Fibroblast of pulmonary artery (primary cell): Measurements from ENCODE around the gene TMEM108.

Source experiments
- DNase-seq: peaks from one replicate; pipeline ENCODE4 v3.0.0-alpha.2; 2010; ENCODE audit warnings: low read depth
- H3K4me3 ChIP-seq: replicated peaks from 2 replicates; pipeline ENCODE4 v1.5.1; 2011; ENCODE audit warnings: low read depth, mild to moderate bottlenecking, control low read depth, low read length, moderate library complexity
- TF ChIP-seq, protein P1 (sequence below): IDR thresholded peaks from 2 replicates; pipeline ENCODE4 v1.5.1; 2011; ENCODE audit warnings: mild to moderate bottlenecking, control low read depth, low read length, inconsistent platforms; ENCODE audit errors: missing control alignments

The TMEM108 gene

DNA sequence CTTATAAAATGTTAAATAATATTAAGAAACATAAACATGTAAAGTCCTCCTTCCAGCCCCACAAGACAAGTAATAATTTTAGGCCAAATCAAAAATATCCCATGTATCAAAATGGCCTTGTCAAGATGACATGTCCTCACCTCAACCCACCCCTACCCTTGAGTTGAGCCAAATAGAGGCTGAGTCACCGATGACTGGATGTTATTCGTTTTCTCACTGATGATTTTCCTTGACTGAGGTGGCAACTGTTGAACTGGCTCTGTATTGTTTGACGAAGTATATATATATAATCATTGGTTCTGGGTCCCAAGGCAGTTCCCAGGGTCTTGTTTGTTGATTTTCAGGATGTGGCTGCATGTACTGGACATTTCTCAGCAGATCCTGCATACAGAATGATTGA, 75.3 kb downstream of the TMEM108 start:
- H3K4me3 ChIP-seq: no peak overlapping the region
- TF ChIP-seq, protein P1, sequence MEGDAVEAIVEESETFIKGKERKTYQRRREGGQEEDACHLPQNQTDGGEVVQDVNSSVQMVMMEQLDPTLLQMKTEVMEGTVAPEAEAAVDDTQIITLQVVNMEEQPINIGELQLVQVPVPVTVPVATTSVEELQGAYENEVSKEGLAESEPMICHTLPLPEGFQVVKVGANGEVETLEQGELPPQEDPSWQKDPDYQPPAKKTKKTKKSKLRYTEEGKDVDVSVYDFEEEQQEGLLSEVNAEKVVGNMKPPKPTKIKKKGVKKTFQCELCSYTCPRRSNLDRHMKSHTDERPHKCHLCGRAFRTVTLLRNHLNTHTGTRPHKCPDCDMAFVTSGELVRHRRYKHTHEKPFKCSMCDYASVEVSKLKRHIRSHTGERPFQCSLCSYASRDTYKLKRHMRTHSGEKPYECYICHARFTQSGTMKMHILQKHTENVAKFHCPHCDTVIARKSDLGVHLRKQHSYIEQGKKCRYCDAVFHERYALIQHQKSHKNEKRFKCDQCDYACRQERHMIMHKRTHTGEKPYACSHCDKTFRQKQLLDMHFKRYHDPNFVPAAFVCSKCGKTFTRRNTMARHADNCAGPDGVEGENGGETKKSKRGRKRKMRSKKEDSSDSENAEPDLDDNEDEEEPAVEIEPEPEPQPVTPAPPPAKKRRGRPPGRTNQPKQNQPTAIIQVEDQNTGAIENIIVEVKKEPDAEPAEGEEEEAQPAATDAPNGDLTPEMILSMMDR: no peak
- DNase-seq: peak; percentile 19

DNA sequence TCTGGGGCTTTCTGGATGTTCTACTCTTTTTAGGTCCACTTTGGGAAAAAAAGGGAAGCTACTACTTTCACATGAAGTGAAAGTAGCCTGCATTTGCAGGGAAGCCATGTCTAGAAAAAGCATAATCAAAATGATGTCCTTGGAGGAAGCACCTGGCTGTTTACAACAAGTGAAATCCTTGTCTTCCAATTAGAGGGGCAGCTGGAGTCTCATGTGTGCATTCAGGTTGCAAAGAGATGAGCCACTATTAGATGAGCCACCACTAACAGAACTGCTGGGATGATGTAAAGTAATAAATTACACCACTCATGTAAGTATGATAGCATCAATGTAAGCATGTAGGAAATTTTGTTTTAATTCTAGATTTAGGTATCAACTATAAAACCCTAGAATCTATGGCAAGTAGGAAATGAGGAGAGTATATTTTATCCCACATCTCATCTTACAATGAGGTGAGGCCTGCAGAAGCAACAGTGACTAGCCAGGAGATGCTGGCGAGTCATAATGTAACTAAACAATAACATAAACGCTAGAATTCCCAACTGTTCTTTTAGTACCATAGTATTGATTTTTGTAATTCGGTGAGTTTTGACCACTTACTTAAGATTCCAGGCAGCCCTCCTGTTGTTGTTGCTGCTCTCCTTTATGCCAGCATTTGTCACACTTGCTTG, 75.9 kb downstream of the TMEM108 start:
- TF ChIP-seq, protein P1: no peak
- DNase-seq: no peak
- H3K4me3 ChIP-seq: no peak overlapping the region

DNA sequence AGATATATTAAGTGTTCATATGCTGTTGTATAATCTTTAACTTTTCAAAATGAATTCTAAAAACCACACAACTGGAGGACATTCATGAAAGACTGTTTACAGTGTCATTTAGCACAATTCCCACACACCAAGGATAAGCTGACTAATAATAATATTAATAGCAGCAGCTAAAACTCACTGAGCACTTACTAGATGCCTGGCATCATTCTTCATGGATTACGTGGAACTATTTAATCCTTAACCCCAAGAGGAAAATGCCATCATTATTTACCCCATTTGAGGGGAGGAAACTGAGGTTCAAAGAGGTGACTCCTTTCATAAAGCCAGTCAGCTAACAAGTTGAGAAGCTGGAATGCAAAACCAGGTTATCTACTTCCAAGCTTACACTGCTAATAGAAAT, 77.0 kb downstream of the TMEM108 start:
- H3K4me3 ChIP-seq: no peak overlapping the region
- no peak for DNase-seq
- TF ChIP-seq, protein P1: no peak

DNA sequence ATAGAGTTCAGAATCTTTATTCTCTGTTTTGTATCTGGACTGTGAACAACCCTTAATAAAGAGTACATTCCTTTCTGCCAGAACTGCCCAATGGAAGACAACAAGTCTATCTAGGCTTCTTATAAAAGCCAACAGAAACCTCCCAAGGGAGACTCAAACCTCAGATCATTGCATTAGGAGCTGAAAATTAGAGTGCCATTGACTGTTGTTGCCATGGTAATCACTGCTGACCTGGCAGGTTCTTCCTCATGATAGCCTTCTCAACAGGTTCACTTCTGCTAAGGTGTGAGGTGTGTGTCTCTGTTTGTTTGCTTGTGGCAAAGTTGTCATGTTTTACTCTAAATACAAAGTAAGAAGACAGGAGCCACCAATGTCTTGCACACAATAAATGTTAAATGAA, 79.2 kb downstream of the TMEM108 start:
- TF ChIP-seq, protein P1: no peak
- no peak overlapping the region for H3K4me3 ChIP-seq
- DNase-seq: no peak

DNA sequence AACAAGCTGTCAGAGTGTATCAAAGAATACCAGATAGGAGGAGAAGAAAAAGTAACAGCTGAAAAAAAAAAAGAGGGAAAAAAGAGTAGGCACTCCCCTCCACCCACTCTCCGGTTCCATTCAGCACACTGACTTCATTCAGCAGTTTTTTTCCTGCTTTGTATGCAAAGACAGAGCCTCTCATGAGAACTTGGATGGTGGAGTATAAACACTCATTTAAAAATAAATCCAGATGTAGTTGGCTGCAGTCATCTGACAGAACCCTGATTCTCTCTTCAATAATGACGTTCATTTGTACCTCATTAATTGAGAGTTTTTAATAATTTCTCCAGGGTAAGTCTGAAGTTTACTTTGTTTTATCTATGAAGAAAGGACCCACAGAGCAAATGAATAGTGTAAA, 81.0 kb downstream of the TMEM108 start:
- TF ChIP-seq, protein P1: no peak
- DNase-seq: no peak
- no peak overlapping the region for H3K4me3 ChIP-seq

GRCh38 chr3:133121450-133121849, 83.3 kb downstream of the TMEM108 start:
- DNase-seq: no peak
- TF ChIP-seq, protein P1: no peak
- no peak overlapping the region for H3K4me3 ChIP-seq

- TF ChIP-seq, protein P1: no peak
- no peak overlapping the region for H3K4me3 ChIP-seq
Measured at GRCh38 chr3:133123636-133124035, 85.4 kb downstream of the TMEM108 start.

More at GRCh38 chr3:133123636-133124035, 85.4 kb downstream of the TMEM108 start:
- no peak for DNase-seq
